Coronary artery (tissue), 2 donors: ENCODE data around the gene NAT9.

Experiments used
- DNase-seq: peaks from one replicate; pipeline ENCODE4 v3.0.0-alpha.2; 2017; ENCODE audit warnings: low spot score
- H3K27ac ChIP-seq, 2 donors: fragments of 200-600 bp; sonication (generic); one replicate each; pipeline ENCODE4 v1.5.1; 2016 to 2019
- H3K4me3 ChIP-seq: fragments of 200-600 bp; sonication (generic); 2 replicates; pipeline ENCODE4 v1.5.1; 2016; ENCODE audit warnings: mild to moderate bottlenecking, moderate library complexity
- TF ChIP-seq, protein P1 (sequence below): fragments of 200-600 bp; sonication (generic); IDR thresholded peaks from one replicate; pipeline ENCODE4 v1.5.1; 2019; ENCODE audit warnings: antibody characterized with exemption

The NAT9 gene

DNA sequence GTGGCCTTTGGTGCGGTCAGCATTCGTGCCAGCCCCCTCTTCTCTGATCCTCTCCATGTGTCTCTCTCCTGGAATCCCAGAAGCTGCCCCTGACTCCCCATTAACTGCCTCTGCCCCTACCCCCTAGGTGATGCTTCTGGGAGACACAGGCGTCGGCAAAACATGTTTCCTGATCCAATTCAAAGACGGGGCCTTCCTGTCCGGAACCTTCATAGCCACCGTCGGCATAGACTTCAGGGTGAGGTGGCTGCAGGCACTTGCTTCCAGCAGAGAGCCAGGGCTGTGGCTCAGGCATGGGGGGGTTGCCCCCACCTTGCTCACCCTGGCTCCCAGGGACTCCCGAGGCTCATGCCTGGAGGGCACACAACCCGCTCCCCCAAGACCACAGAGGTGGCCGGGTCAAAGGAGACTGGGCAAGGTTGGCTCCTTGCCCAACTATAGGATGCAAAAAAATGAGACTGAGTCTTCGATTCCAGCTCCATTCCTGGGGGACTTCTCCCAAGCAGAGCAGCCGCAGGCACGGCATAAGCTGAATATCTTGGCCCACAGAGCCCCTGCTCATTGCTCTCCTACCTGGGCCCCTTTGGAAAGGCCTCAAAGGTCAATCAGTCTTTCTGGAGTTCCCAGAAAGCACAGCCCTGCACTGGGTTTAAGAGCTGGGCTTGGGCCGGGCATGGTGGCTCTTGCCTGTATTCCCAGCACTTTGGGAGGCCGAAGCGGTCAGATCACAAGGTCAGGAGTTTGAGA lies 35.3 kb downstream of the NAT9 start:
- Histone ChIP-seq H3K4me3 (no peak overlapping the region), H3K27ac (no peak overlapping the region)
- TF ChIP-seq, protein P1, sequence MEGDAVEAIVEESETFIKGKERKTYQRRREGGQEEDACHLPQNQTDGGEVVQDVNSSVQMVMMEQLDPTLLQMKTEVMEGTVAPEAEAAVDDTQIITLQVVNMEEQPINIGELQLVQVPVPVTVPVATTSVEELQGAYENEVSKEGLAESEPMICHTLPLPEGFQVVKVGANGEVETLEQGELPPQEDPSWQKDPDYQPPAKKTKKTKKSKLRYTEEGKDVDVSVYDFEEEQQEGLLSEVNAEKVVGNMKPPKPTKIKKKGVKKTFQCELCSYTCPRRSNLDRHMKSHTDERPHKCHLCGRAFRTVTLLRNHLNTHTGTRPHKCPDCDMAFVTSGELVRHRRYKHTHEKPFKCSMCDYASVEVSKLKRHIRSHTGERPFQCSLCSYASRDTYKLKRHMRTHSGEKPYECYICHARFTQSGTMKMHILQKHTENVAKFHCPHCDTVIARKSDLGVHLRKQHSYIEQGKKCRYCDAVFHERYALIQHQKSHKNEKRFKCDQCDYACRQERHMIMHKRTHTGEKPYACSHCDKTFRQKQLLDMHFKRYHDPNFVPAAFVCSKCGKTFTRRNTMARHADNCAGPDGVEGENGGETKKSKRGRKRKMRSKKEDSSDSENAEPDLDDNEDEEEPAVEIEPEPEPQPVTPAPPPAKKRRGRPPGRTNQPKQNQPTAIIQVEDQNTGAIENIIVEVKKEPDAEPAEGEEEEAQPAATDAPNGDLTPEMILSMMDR: no peak
- DNase-seq: no peak

DNA sequence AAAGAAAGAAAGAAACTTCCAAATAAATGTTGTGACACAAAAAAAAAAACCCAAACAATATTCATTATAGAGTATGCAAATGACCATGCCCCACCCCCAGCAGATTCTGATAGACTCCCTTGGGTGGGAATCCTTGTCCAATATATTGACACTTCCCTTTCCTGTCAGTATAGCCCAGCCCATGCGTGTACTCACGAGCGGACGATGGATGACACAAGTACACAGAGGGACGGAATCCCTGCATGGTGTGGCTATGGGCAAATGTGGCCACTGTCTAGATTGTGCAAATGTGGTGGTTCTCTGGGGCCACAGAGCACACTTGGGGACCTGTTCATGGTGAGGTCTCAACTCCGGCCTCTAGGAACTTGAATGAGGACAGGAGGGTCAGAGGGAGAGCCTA lies 36.0 kb downstream of the NAT9 start:
- H3K4me3 ChIP-seq: no peak overlapping the region
- DNase-seq: no peak
- H3K27ac ChIP-seq: no peak overlapping the region
- TF ChIP-seq, protein P1: no peak

DNA sequence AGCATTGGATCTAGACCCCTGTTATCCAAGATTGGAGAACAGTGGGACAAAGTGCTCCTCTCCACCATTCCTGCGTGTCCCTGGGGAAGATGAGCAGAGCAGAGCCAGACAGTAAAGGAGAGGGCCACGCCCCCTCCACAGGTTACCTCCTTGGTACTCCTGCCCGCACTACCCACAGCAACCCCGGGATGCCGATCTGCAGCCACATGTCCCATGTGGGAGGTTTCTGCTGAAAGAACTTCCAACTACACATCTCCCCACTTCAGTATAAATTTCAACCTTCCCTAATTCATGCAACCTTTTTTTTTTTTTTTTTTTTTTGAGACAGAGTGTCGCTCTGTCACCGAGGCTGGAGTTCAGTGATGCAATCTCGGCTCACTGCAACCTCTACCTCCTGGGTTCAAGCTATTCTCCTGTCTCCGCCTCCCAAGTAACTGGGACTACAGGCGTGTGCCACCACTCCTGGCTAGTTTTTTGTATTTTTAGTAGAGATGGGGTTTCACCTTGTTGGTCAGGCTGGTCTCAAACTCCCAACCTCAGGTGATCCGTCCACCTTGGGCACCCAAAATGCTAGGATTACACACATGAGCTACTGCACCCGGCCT lies 36.8 kb downstream of the NAT9 start:
- Histone ChIP-seq H3K4me3 (no peak overlapping the region), H3K27ac (no peak overlapping the region)
- DNase-seq: no peak
- TF ChIP-seq, protein P1: no peak

DNA sequence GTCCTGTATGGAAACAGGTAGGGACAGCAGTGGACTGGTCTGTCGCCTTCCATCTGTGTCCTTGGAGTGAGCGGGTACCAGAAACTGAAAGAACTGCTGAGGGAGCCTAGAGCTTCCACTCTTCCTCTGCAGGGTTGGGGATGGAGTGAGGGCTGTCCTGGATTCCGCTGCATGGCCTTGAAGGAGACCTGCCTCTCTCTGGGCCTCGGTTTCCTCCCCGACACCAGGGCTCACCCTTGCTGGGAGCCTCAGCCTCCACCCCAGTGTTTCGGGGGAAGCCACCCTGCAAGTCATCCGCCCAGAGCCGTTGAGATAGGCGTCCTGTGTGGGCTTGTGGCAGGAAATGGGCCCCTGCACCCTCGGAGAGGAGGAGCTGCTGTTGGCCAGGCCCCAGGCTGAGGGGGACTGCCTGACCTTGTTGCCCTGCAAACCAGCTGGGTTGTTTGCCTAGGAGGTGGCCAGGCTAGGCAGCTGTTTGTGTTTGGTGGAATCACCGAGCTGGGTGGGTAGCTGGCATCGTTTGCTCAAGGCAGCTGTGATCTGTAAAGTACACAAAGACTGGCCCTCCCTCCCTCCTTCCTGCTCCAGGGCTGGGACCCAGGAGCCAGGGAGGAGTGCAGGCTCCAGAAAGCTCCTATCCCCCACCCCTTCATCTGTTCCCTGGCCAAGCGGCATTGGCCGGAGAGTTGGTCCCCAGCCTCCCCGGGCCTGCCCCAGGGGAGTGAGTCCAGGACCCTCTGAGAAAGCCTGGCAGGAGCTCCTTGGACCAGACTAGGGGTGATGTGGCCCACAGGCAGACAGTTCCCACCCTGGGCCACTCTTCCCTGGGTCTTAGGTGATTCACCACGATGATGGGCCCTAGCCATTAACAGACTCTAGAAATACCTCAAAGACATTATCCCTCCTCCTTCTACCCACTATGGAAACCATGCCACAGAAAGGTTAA lies 37.8 kb downstream of the NAT9 start:
- TF ChIP-seq, protein P1: no peak
- peak overlapping the region; percentile 64 for H3K4me3 ChIP-seq
- no peak for DNase-seq
- H3K27ac ChIP-seq: no peak overlapping the region

DNA sequence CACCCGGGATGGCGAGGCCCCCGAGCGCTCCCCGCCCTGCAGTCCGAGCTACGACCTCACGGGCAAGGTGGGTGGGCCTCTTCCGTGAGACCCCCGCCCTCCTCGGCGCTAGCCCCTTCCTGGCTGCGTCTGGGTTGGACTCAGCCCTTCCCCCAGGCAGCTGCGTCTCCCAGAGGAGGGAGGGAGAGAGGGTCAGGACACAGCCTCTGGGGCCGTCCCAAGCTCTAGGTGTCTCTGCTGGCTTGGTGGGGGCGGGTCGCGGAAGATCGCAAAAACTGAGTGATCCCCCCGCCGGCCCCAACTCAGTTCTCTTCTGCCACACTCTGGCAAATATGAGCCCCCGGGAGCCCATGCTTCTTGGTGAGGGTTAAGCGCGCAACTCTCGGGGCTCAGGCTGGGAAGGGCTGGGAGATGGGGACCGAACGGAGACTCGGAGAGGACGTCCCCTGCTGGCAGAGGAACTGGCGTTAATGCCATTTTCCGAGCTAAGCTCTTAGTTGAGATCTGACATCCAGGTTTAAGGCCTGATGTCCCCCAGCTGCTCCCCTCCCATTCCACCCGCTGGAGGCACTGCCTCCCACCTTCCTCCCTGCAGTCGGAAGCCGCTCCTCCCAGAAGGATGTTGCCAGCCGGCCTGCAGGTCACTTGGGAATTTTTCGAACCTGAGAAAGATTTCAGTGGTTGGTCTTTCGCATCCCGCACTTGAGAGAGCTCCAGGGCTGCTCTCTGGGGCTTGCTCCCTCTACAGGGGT lies 38.7 kb downstream of the NAT9 start:
- H3K27ac ChIP-seq: no peak overlapping the region
- DNase-seq: no peak
- TF ChIP-seq, protein P1: no peak
- H3K4me3 ChIP-seq: peak overlapping the region; percentile 64

DNA sequence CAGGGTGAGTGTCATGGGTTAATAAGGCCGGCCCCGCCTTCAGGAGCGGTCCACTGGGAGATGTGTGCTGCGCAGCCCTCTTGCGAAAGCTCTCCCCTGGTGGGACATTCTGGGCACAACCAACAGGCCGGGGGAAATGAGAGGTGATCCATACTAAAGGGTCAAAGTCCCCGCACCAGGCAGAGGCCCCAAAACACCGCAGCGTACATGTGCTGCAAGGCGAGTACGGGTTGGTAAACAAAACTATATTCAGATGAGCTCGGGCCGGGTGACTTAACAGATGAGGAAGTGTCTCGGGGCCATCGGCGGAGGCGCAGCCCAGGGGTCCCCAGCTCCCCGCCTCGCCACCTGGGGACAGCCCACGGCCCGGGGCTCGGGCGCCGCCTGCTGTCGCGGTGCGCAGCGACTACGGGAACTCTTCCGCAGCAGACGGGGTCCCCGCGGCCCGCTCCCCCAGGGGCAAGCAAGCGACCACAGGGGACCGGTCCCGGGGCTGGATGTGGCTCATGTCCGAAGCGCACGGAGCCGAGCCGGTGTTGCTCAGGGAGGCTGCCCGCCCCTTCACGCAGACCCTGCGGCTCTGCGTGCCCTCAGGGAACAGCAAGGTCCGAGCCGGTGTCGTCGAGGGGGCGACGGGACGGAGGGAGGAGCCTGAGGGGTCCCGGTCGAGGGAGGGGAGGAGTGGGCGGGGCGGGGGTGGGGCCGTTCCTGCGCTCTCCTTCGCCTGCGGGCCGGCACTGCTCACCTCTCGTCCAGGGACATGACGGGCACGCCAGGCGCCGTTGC lies 39.4 kb downstream of the NAT9 start, which contains the start of gene RAB37:
Gene RAB37, plus strand, starts transcription at position 744 of the 786 bp plus-strand sequence. Its CDS starts 17 bp downstream, at position 761.
- Histone ChIP-seq H3K4me3 (peak within 1 kb of the TSS; percentile 64), H3K27ac (no peak within 1 kb of the TSS)
- TF ChIP-seq, protein P1: no peak
- DNase-seq: no peak
